K562 (cell line): ENCODE results near the gene TAS2R42. TPM values are rescaled to one million over a fixed set of nuclear protein-coding genes. Genes with fewer than 3 reads are reported as not detected.
A peak's percentile ranks its signal among the peaks of the same experiment; 100 is the strongest.

Source experiments
- ATF3 ChIP-seq, 2 experiments: fragments of 450-650 bp in 1 of 2; sonication (generic) in 1 of 2; formaldehyde crosslinking in 1 of 2; IDR thresholded peaks in 1 of 2; conservative IDR thresholded peaks in 1 of 2; 2 replicates each; pipeline versions ENCODE4 v1.6.1 to v1.8.1; 2016 to 2023; ENCODE audit warnings: mild to moderate bottlenecking in 2 of 2, moderate library complexity in 2 of 2, inconsistent platforms in 1 of 2, missing genetic modification reagents in 1 of 2
- ATF7 ChIP-seq: fragments of 450-650 bp; IDR thresholded peaks from 2 replicates; pipeline ENCODE4 v1.7.1; 2014; ENCODE audit warnings: mild to moderate bottlenecking, moderate library complexity
- BRD9 ChIP-seq: fragments of 450-650 bp; IDR thresholded peaks from 2 replicates; pipeline ENCODE4 v1.6.1; 2018; ENCODE audit warnings: low read depth; ENCODE audit not compliant: partially characterized antibody
- C11orf30 ChIP-seq: fragments of 450-650 bp; IDR thresholded peaks from 2 replicates; pipeline ENCODE4 v1.6.1; 2016; ENCODE audit warnings: low read depth, mild to moderate bottlenecking
- CEBPG ChIP-seq, 3 experiments: fragments of 200-800 bp in 1 of 3; sonication (Bioruptor generic) in 1 of 3; sonication (generic) in 1 of 3; formaldehyde crosslinking in 1 of 3; IDR thresholded peaks in 2 of 3; conservative IDR thresholded peaks in 1 of 3; 2 replicates each; pipeline versions ENCODE4 v1.6.1 to v1.8.0; 2016 to 2022; ENCODE audit warnings: missing compliant biosample characterization in 2 of 3, missing genetic modification characterization in 2 of 3, mild to moderate bottlenecking in 1 of 3, missing genetic modification reagents in 1 of 3
- ELF2 ChIP-seq: fragments of 250-450 bp; sonication (Bioruptor Pico); IDR thresholded peaks from 2 replicates; pipeline ENCODE4 v1.5.0; 2021; ENCODE audit warnings: mild to moderate bottlenecking
- FOXJ2 ChIP-seq: fragments of 200-800 bp; sonication (Bioruptor generic); IDR thresholded peaks from 2 replicates; pipeline ENCODE4 v1.6.1; 2016; ENCODE audit warnings: missing genetic modification characterization, missing compliant biosample characterization
- GATA2 ChIP-seq: sonication (generic); formaldehyde crosslinking; IDR thresholded peaks from 2 replicates; pipeline ENCODE4 v1.4.0; 2020; ENCODE audit warnings: mild to moderate bottlenecking, missing genetic modification reagents
- GATAD2B ChIP-seq: fragments of 450-650 bp; IDR thresholded peaks from 2 replicates; pipeline ENCODE4 v1.6.1; 2017; ENCODE audit warnings: mild to moderate bottlenecking, borderline replicate concordance
- ILF3 ChIP-seq: fragments of 450-650 bp; IDR thresholded peaks from 2 replicates; pipeline ENCODE4 v1.6.1; 2018; ENCODE audit warnings: antibody characterized with exemption, mild to moderate bottlenecking, moderate library complexity, borderline replicate concordance
- ILK ChIP-seq: fragments of 450-650 bp; IDR thresholded peaks from 2 replicates; pipeline ENCODE4 v1.6.1; 2016; ENCODE audit warnings: missing genetic modification characterization, low read depth, mild to moderate bottlenecking, missing compliant biosample characterization, moderate library complexity, borderline replicate concordance
- KAT2B ChIP-seq: IDR thresholded peaks from one replicate; pipeline ENCODE4 v1.6.1; 2012; ENCODE audit warnings: low read depth, mild to moderate bottlenecking, control low read depth, inconsistent platforms, low read length, moderate library complexity
- LARP7 ChIP-seq: fragments of 450-650 bp; IDR thresholded peaks from 2 replicates; pipeline ENCODE4 v1.6.1; 2016
- MBD2 ChIP-seq: sonication (generic); IDR thresholded peaks from 2 replicates; pipeline ENCODE4 v1.6.1; 2016; ENCODE audit warnings: low read depth, borderline replicate concordance
- NFRKB ChIP-seq: fragments of 450-650 bp; IDR thresholded peaks from 2 replicates; pipeline ENCODE4 v1.6.1; 2016; ENCODE audit warnings: low read depth
- PHF20 ChIP-seq: fragments of 450-650 bp; IDR thresholded peaks from 2 replicates; pipeline ENCODE4 v1.6.1; 2018; ENCODE audit not compliant: partially characterized antibody
- PHF21A ChIP-seq: fragments of 450-650 bp; IDR thresholded peaks from 2 replicates; pipeline ENCODE4 v1.6.1; 2017; ENCODE audit warnings: low read depth, borderline replicate concordance
- POLR2AphosphoS2 ChIP-seq: IDR thresholded peaks from 2 replicates; pipeline ENCODE4 v1.6.1; 2012; ENCODE audit warnings: low read length, improper control_type of control experiment
- PTBP1 ChIP-seq: fragments of 200-400 bp; formaldehyde crosslinking; IDR thresholded peaks from 2 replicates; pipeline ENCODE4 v1.6.1; 2017; ENCODE audit warnings: low read depth, low read length
- RB1 ChIP-seq: fragments of 450-650 bp; IDR thresholded peaks from 2 replicates; pipeline ENCODE4 v1.6.1; 2017; ENCODE audit warnings: low read depth, mild to moderate bottlenecking
- RCOR1 ChIP-seq, 2 experiments: IDR thresholded peaks; 2 replicates each; pipeline ENCODE4 v1.6.1; 2012; ENCODE audit warnings: low read depth in 2 of 2, low read length in 2 of 2, borderline replicate concordance in 1 of 2, improper control_type of control experiment in 1 of 2
- SOX6 ChIP-seq: fragments of 450-650 bp; IDR thresholded peaks from 2 replicates; pipeline ENCODE4 v1.6.1; 2014; ENCODE audit warnings: mild to moderate bottlenecking
- STAT5B ChIP-seq: fragments of 250-450 bp; sonication (Bioruptor Pico); IDR thresholded peaks from 2 replicates; pipeline ENCODE4 v1.8.0; 2021; ENCODE audit warnings: mild to moderate bottlenecking, inconsistent platforms
- TBP ChIP-seq: optimal IDR thresholded peaks from 2 replicates; pipeline ENCODE3; 2011; ENCODE audit warnings: low read depth, low read length, improper control_type of control experiment
- TCF7 ChIP-seq: sonication (generic); IDR thresholded peaks from 2 replicates; pipeline ENCODE4 v1.6.1; 2016; ENCODE audit warnings: antibody characterized with exemption, borderline replicate concordance
- TRIM25 ChIP-seq: fragments of 450-650 bp; IDR thresholded peaks from 2 replicates; pipeline ENCODE4 v1.7.0; 2016; ENCODE audit warnings: borderline replicate concordance
- ZFP1 ChIP-seq: fragments of 450-650 bp; formaldehyde crosslinking; IDR thresholded peaks from 2 replicates; pipeline ENCODE4 v1.4.0; 2020; ENCODE audit warnings: mild to moderate bottlenecking, mixed read lengths
- ZNF384 ChIP-seq: IDR thresholded peaks from 2 replicates; pipeline ENCODE4 v1.6.1; 2012; ENCODE audit warnings: low read depth, low read length, improper control_type of control experiment
- ZNF766 ChIP-seq: fragments of 200-800 bp; sonication (Bioruptor generic); conservative IDR thresholded peaks from 2 replicates; pipeline ENCODE4 v1.6.1; 2016; ENCODE audit warnings: missing genetic modification characterization, missing compliant biosample characterization
- ZNF830 ChIP-seq: fragments of 250-450 bp; sonication (Bioruptor Pico); IDR thresholded peaks from 2 replicates; pipeline ENCODE4 v1.5.0; 2021; ENCODE audit warnings: mild to moderate bottlenecking
- ZSCAN32 ChIP-seq: fragments of 450-650 bp; formaldehyde crosslinking; IDR thresholded peaks from 2 replicates; pipeline ENCODE4 v1.4.0; 2020; ENCODE audit warnings: mild to moderate bottlenecking, moderate library complexity
- polyA plus RNA-seq, 8 experiments: library from polyadenylated mRNA; depleted of rRNA in 4 of 8; stranded (reverse) in 5 of 8; unstranded in 3 of 8; fragments of >200 nt; fragmentation: Nextera tagmentation in 2 of 8; fragmentation: Illumina TruSeq in 1 of 8; extraction: Ambion mirVana in 2 of 8; extraction: Trizol in 1 of 8; gene quantifications; 2 replicates each; pipeline versions ENCODE4 v1.2.1 to v1.2.3, GENCODE V29; 2011 to 2014; ENCODE audit warnings: inconsistent platforms in 1 of 8, missing spikeins in 1 of 8
- total RNA-seq, 7 experiments: library from RNA; depleted of rRNA in 6 of 7; stranded (reverse); fragments of >200 nt in 6 of 7; fragmentation: Illumina TruSeq in 2 of 7; extraction: Trizol in 2 of 7; gene quantifications; 2 replicates each; pipeline versions ENCODE4 v1.2.1 to v1.2.3, GENCODE V29; 2011 to 2021; ENCODE audit warnings: low replicate concordance in 1 of 7

TAS2R42 gene
- total and polyA plus RNA-seq, 9 of the 15 experiments (the other 6 are each of a cell fraction or from before 2014, with no cell fraction given): not detected

GRCh38 chr12:11174022-11174421 is 12.7 kb downstream of the TAS2R42 start (continued):
- TF ChIP-seq TRIM25 (no peak), KAT2B (no peak), NFRKB (no peak), TCF7 (no peak), LARP7 (no peak), FOXJ2 (tag) (no peak), STAT5B (CRISPR knock-in tag) (no peak), GATA2 (no peak), C11orf30 (no peak), POLR2AphosphoS2 (no peak), PHF21A (no peak), ATF7 (no peak), PTBP1 (no peak), ZNF384 (no peak), MBD2 (no peak), SOX6 (peak; percentile 56; the same call in 1 of the 2 replicates), ILF3 (no peak), PHF20 (no peak), ZNF766 (CRISPR knock-in tag) (0 out of 2 replicates have a peak, but pooled peaks have one; percentile 22), CEBPG (CRISPR knock-in tag; IDR thresholded peaks at IDR 0.05) (no peak), CEBPG (tag; conservative IDR thresholded peaks at IDR 0.05 in 1 of 2, IDR thresholded peaks at IDR 0.05 in 1 of 2) (peak; percentile 7 to 83; a peak in 2 of 4 replicates), RB1 (no peak), ZFP1 (CRISPR knock-in tag) (no peak), GATAD2B (no peak), ATF3 (IDR thresholded peaks at IDR 0.05) (peak; percentile 51; the same call in 1 of the 2 replicates), ATF3 (CRISPR knock-in tag; conservative IDR thresholded peaks at IDR 0.05) (no peak), ILK (no peak), ZSCAN32 (peak; percentile 62; the same call in 1 of the 2 replicates), TBP (no peak), ELF2 (CRISPR knock-in tag) (no peak), RCOR1 (IDR thresholded peaks at IDR 0.05; ENCODE audit: borderline replicate concordance in 1 of 2, low read depth in 2 of 2, low read length in 2 of 2) (no peak), ZNF830 (CRISPR knock-in tag) (no peak), BRD9 (no peak)
